ENCODE data around the gene UVRAG.

DNA sequence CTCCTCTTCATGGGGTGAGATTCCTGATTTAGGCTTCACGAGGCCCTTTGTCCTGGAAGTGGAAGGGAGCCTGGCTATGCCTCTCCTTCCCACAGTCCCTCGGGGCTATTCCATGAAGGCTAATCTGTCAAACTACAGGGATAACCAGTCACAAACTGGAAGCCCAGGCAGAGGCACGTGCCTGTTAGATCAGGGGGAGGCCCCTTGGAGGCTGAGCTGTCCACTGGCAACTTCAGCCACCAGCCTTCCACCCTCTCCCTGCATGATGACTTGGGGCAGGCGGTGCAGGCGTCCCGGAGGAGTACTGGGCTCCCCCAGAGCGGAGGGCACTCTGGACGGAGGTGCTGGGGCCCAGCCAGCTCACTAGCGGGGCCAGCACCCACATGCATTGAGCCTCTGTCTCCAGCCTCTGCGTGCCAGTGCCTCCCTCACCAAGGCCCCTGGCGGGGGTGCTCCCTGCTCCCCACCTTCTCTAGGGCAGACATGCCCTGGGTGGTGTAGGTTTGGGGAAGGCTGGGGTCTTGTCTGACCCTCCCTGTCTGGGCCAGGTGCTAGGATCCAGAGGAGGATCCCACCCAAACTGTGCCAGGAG lies 348.4 kb downstream of the UVRAG start:
- no peak for TF ChIP-seq EZH2 (IDR thresholded peaks at IDR 0.05; ENCODE audit: borderline replicate concordance, low read length)
- TF ChIP-seq, protein P1, sequence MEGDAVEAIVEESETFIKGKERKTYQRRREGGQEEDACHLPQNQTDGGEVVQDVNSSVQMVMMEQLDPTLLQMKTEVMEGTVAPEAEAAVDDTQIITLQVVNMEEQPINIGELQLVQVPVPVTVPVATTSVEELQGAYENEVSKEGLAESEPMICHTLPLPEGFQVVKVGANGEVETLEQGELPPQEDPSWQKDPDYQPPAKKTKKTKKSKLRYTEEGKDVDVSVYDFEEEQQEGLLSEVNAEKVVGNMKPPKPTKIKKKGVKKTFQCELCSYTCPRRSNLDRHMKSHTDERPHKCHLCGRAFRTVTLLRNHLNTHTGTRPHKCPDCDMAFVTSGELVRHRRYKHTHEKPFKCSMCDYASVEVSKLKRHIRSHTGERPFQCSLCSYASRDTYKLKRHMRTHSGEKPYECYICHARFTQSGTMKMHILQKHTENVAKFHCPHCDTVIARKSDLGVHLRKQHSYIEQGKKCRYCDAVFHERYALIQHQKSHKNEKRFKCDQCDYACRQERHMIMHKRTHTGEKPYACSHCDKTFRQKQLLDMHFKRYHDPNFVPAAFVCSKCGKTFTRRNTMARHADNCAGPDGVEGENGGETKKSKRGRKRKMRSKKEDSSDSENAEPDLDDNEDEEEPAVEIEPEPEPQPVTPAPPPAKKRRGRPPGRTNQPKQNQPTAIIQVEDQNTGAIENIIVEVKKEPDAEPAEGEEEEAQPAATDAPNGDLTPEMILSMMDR (IDR thresholded peaks at IDR 0.05; ENCODE audit: low read length), result no peak

Measured in OCI-LY1 (cell line).